K562 (cell line): ENCODE measurements around the gene CST4. TPM values are rescaled to one million over a fixed set of nuclear protein-coding genes. Genes with fewer than 3 reads are reported as not detected.
"Not testable (repeated sequence)": the region's sequence is repeated elsewhere in the genome, so short reads cannot be mapped to it uniquely, and the experiment has no call there.

ENCODE experiments used
- ATAC-seq: fragments of 200-7000 bp; cut with Tn5 transposase; 3 replicates; pipeline ENCODE4 v1.9.1; 2020; ENCODE audit warnings: moderate library complexity
- BruUV-seq: library from RNA; stranded (reverse); fragments of 400-500 nt; replicated peaks from 2 replicates; lab custom pipeline; 2021; lab: Mats Ljungman, UMichigan
- CTCF ChIA-PET: fragments of 300-600 bp; formaldehyde crosslinking; extraction: SDS; loops from one replicate; lab custom pipeline; 2021; ENCODE audit warnings: low intra/inter-chr PET ratio; lab: Yijun Ruan, JAX
- POLR2A ChIA-PET: fragments of 300-600, 350-650 bp; sonication (Branson Sonifier 250); formaldehyde crosslinking; extraction: SDS; loops from one replicate; lab custom pipeline; 2021; ENCODE audit warnings: antibody characterized with exemption, inconsistent platforms; lab: Yijun Ruan, JAX
- DNase-seq, 4 experiments: peaks; one replicate each; pipeline versions ENCODE4 v3.0.0 to v3.0.0-alpha.2; 2011 to 2018; ENCODE audit warnings: low spot score in 3 of 4, mixed read lengths in 3 of 4; ENCODE audit errors: extremely low read depth in 1 of 4
- FAIRE-seq: peaks from 2 replicates; lab custom pipeline; 2011; peaks lifted over from hg19 to GRCh38; lab: Jason Lieb, UNC
- H2AFZ ChIP-seq: 2 replicates; pipeline ENCODE4 v1.6.0; 2011; ENCODE audit warnings: low read depth, low read length, control low read depth, inconsistent platforms
- H3K27ac ChIP-seq: fragments of 200-600 bp; 3 replicates; pipeline ENCODE4 v1.8.0; 2011; ENCODE audit warnings: low read depth, mild to moderate bottlenecking, control low read depth, inconsistent platforms, low read length, moderate library complexity, mixed read lengths; ENCODE audit errors: extremely low read depth
- H3K27me3 ChIP-seq, 2 experiments: fragments of 300-600 bp in 1 of 2; 2 replicates in 1 of 2; 3 replicates in 1 of 2; pipeline versions ENCODE4 v1.6.0 to v1.8.0; 2011; ENCODE audit warnings: inconsistent platforms in 2 of 2, low read length in 2 of 2, mild to moderate bottlenecking in 1 of 2, mixed read lengths in 1 of 2, moderate library complexity in 1 of 2; ENCODE audit not compliant: control insufficient read depth in 2 of 2, insufficient read depth in 2 of 2
- H3K36me3 ChIP-seq: fragments of 300-600 bp; 3 replicates; pipeline ENCODE4 v1.8.0; 2011; ENCODE audit warnings: mild to moderate bottlenecking, low read length, inconsistent platforms; ENCODE audit not compliant: control insufficient read depth, insufficient read depth
- H3K4me1 ChIP-seq, 2 experiments: fragments of 200-600 bp in 1 of 2; replicated peaks in 1 of 2; 2 replicates in 1 of 2; 3 replicates in 1 of 2; pipeline versions ENCODE4 v1.5.1 to v1.8.0; 2011; ENCODE audit warnings: inconsistent platforms in 2 of 2, low read length in 2 of 2, mild to moderate bottlenecking in 1 of 2, mixed read lengths in 1 of 2, moderate library complexity in 1 of 2; ENCODE audit not compliant: control insufficient read depth in 2 of 2, insufficient read depth in 2 of 2
- H3K4me2 ChIP-seq: 2 replicates; pipeline ENCODE4 v1.6.1; 2011; ENCODE audit warnings: low read length, control low read depth, inconsistent platforms, mixed read lengths; ENCODE audit not compliant: insufficient read depth
- H3K4me3 ChIP-seq: fragments of 200-600 bp; sonication (generic), shearing (Covaris generic); 2 replicates; pipeline ENCODE4 v1.5.1; 2016; ENCODE audit warnings: control low read depth, inconsistent platforms
- H3K79me2 ChIP-seq: fragments of 200-600 bp; 3 replicates; pipeline ENCODE4 v1.8.0; 2011; ENCODE audit warnings: low read length, inconsistent platforms; ENCODE audit not compliant: control insufficient read depth, insufficient read depth
- H3K9ac ChIP-seq, 2 experiments: 2 replicates each; pipeline versions ENCODE4 v1.6.0 to v1.6.1; 2011; ENCODE audit warnings: low read depth in 2 of 2, low read length in 2 of 2, control low read depth in 1 of 2, inconsistent platforms in 1 of 2, mild to moderate bottlenecking in 1 of 2, mixed read lengths in 1 of 2; ENCODE audit not compliant: insufficient read depth in 1 of 2
- H3K9me1 ChIP-seq: one replicate; pipeline ENCODE4 v1.6.0; 2011; ENCODE audit warnings: inconsistent platforms, mild to moderate bottlenecking, low read length, moderate library complexity; ENCODE audit not compliant: control insufficient read depth, insufficient read depth
- H3K9me3 ChIP-seq: replicated peaks from 2 replicates; pipeline ENCODE4 v1.5.1; 2011; ENCODE audit warnings: low read depth, low read length, inconsistent platforms; ENCODE audit not compliant: control insufficient read depth, insufficient read depth
- H4K20me1 ChIP-seq: replicated peaks from 2 replicates; pipeline ENCODE4 v1.6.1; 2011; ENCODE audit warnings: low read length, inconsistent platforms, mixed read lengths; ENCODE audit not compliant: control insufficient read depth, insufficient read depth
- FOXM1 ChIP-seq, 2 experiments: fragments of 450-650 bp in 1 of 2; sonication (generic) in 1 of 2; formaldehyde crosslinking in 1 of 2; IDR thresholded peaks; 2 replicates each; pipeline versions ENCODE4 v1.6.1 to v1.9.0; 2017 to 2022; ENCODE audit warnings: low read depth in 2 of 2, mild to moderate bottlenecking in 2 of 2, missing genetic modification reagents in 1 of 2, moderate library complexity in 1 of 2
- GABPB1 ChIP-seq: sonication (generic); formaldehyde crosslinking; IDR thresholded peaks from 2 replicates; pipeline ENCODE4 v1.8.0; 2022; ENCODE audit warnings: mild to moderate bottlenecking, missing genetic modification reagents
- HES1 ChIP-seq: fragments of 450-650 bp; IDR thresholded peaks from 2 replicates; pipeline ENCODE4 v1.6.1; 2016; ENCODE audit warnings: low read depth, mild to moderate bottlenecking, moderate library complexity
- KDM4B ChIP-seq, 2 experiments: fragments of 450-650 bp in 1 of 2; sonication (generic) in 1 of 2; IDR thresholded peaks; 2 replicates each; pipeline ENCODE4 v1.6.1; 2016 to 2017; ENCODE audit warnings: borderline replicate concordance in 2 of 2, antibody characterized with exemption in 1 of 2, low read depth in 1 of 2, mild to moderate bottlenecking in 1 of 2
- SREBF1 ChIP-seq: fragments of 150-350 bp; IDR thresholded peaks from 2 replicates; pipeline ENCODE4 v1.6.1; 2014; ENCODE audit warnings: antibody characterized with exemption, low read depth, low read length, borderline replicate concordance
- ZNF121 ChIP-seq: sonication (generic); formaldehyde crosslinking; conservative IDR thresholded peaks from 2 replicates; pipeline ENCODE4 v1.8.0; 2022; ENCODE audit warnings: missing genetic modification reagents
- ZNF232 ChIP-seq: sonication (generic); formaldehyde crosslinking; IDR thresholded peaks from 2 replicates; pipeline ENCODE4 v1.8.0; 2022; ENCODE audit warnings: mild to moderate bottlenecking, missing genetic modification reagents
- WGBS: fragments of 100-300 bp; shearing (Covaris generic); methylation state at CpG from one replicate; pipeline ENCODE4 v1.1.6; 2016; ENCODE audit warnings: low coverage, mixed read lengths; ENCODE audit not compliant: insufficient coverage; ENCODE audit errors: missing lambda C conversion rate; 5-methylcytosine and 5-hydroxymethylcytosine counted together
- in situ Hi-C: fragments of 300-500 bp; cut with MboI; formaldehyde crosslinking; loops from 4 replicates; pipeline ENCODE4 v1.15.0; 2018; ENCODE audit warnings: inconsistent platforms, mixed read lengths
- intact Hi-C: fragments of 100-400 bp; cut with micrococcal nuclease; formaldehyde crosslinking; loops from 2 replicates; pipeline ENCODE4 v1.14.2; 2022
- polyA plus RNA-seq, 8 experiments: library from polyadenylated mRNA; depleted of rRNA in 4 of 8; stranded (reverse) in 5 of 8; unstranded in 3 of 8; fragments of >200 nt; fragmentation: Nextera tagmentation in 2 of 8; fragmentation: Illumina TruSeq in 1 of 8; extraction: Ambion mirVana in 2 of 8; extraction: Trizol in 1 of 8; gene quantifications; 2 replicates each; pipeline versions ENCODE4 v1.2.1 to v1.2.3, GENCODE V29; 2011 to 2014; ENCODE audit warnings: inconsistent platforms in 1 of 8, missing spikeins in 1 of 8
- total RNA-seq, 7 experiments: library from RNA; depleted of rRNA in 6 of 7; stranded (reverse); fragments of >200 nt in 6 of 7; fragmentation: Illumina TruSeq in 2 of 7; extraction: Trizol in 2 of 7; gene quantifications; 2 replicates each; pipeline versions ENCODE4 v1.2.1 to v1.2.3, GENCODE V29; 2011 to 2021; ENCODE audit warnings: low replicate concordance in 1 of 7
- TF ChIP-seq, protein P1 (sequence below), 2 experiments: fragments of 450-650 bp; IDR thresholded peaks; 2 replicates each; pipeline ENCODE4 v1.6.1; 2018; ENCODE audit warnings: mild to moderate bottlenecking in 2 of 2, low read depth in 1 of 2; ENCODE audit not compliant: partially characterized antibody in 2 of 2
- TF ChIP-seq, protein P2 (sequence below): fragments of 450-650 bp; formaldehyde crosslinking; IDR thresholded peaks from 2 replicates; pipeline ENCODE4 v1.4.0; 2020; ENCODE audit warnings: mild to moderate bottlenecking, moderate library complexity

Gene CST4
- total and polyA plus RNA-seq, 9 of the 15 experiments (the other 6 are each of a cell fraction or from before 2014, with no cell fraction given), result not detected

DNA sequence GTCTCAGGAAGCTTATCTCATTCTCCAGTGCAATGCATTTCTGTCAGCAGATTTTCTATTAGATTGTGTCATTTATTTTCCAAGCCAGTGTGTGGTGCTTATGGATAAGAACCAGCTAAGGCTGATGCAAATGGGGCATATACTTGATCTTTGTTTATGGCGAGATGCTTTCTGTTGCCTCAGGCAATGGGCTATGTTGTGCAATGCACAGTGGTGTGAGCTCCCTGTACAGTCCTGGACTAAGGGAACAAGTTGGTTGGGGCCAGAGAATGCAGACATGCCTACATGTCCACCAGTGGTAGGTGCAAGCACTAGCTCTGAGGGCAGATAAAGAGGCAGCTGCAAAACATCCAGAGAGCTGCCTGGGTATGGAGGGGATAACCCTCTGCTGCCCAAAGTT is 45.6 kb upstream of the CST4 start:
- ATAC-seq, POLR2A ChIA-PET, H3K9me1 ChIP-seq, DNase-seq, FAIRE-seq, H2AFZ ChIP-seq, H3K4me1 ChIP-seq, in situ Hi-C loops, H3K27me3 ChIP-seq, H3K79me2 ChIP-seq, H3K9ac ChIP-seq, BruUV-seq, H3K4me3 ChIP-seq, H3K4me2 ChIP-seq, H3K9me3 ChIP-seq, CTCF ChIA-PET, H4K20me1 ChIP-seq, H3K27ac ChIP-seq, H3K36me3 ChIP-seq, intact Hi-C loops: not testable (repeated sequence)
- no CpG with 5 or more reads among the region's 1 CpG for WGBS

DNA sequence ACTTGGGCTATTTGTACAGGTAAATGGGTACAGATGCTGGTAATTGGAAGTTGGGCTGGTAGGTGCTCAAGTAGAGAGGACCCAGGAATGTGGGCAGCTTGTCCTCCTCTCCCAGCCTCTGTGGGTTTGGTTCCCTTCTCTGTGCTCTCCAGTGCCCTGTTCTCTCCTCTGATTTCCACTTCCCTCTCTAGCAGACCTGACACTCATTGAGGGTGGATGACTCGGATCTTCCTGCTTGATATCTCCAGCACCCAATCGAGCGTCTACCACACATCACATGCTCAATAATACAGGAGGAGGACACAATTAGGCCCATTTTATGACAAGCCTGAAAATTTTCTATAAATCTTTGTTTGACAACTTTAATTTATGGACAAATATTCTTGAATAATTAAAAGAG is 38.2 kb upstream of the CST4 start:
- Histone ChIP-seq H3K9me1 (no peaks in the 10 kb centered on the region), H3K4me1 (no peaks in the 10 kb centered on the region), H3K27me3 (no peaks in the 10 kb centered on the region), H3K36me3 (no peaks in the 10 kb centered on the region), H3K4me2 (no peak overlapping the region), H4K20me1 (no peaks in the 10 kb centered on the region; the same call in 1 of the 2 replicates), H3K4me3 (no peak overlapping the region), H2AFZ (no peak overlapping the region), H3K9ac (no peak overlapping the region), H3K9me3 (no peaks in the 10 kb centered on the region), H3K79me2 (no peaks in the 10 kb centered on the region), H3K27ac (no peak overlapping the region)
- DNase-seq, result no peak
- CTCF ChIA-PET, result no interaction called here
- BruUV-seq, result no TSS peak
- 0% methylated on average over 3 of the region's 3 CpGs for WGBS
- FAIRE-seq, result no peak
- POLR2A ChIA-PET, result no interaction called here
- in situ Hi-C loops, result no loop called here
- intact Hi-C loops, result no loop called here
- no peak for ATAC-seq
- no peak for TF ChIP-seq HES1
- no peak for TF ChIP-seq KDM4B (IDR thresholded peaks at IDR 0.05; ENCODE audit: borderline replicate concordance in 2 of 2, low read depth in 1 of 2)
- TF ChIP-seq SREBF1, result no peak
- TF ChIP-seq ZNF232 (CRISPR knock-in tag), result no peak
- TF ChIP-seq, protein P1, sequence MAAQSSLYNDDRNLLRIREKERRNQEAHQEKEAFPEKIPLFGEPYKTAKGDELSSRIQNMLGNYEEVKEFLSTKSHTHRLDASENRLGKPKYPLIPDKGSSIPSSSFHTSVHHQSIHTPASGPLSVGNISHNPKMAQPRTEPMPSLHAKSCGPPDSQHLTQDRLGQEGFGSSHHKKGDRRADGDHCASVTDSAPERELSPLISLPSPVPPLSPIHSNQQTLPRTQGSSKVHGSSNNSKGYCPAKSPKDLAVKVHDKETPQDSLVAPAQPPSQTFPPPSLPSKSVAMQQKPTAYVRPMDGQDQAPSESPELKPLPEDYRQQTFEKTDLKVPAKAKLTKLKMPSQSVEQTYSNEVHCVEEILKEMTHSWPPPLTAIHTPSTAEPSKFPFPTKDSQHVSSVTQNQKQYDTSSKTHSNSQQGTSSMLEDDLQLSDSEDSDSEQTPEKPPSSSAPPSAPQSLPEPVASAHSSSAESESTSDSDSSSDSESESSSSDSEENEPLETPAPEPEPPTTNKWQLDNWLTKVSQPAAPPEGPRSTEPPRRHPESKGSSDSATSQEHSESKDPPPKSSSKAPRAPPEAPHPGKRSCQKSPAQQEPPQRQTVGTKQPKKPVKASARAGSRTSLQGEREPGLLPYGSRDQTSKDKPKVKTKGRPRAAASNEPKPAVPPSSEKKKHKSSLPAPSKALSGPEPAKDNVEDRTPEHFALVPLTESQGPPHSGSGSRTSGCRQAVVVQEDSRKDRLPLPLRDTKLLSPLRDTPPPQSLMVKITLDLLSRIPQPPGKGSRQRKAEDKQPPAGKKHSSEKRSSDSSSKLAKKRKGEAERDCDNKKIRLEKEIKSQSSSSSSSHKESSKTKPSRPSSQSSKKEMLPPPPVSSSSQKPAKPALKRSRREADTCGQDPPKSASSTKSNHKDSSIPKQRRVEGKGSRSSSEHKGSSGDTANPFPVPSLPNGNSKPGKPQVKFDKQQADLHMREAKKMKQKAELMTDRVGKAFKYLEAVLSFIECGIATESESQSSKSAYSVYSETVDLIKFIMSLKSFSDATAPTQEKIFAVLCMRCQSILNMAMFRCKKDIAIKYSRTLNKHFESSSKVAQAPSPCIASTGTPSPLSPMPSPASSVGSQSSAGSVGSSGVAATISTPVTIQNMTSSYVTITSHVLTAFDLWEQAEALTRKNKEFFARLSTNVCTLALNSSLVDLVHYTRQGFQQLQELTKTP (IDR thresholded peaks at IDR 0.05; ENCODE audit: low read depth in 1 of 2, partially characterized antibody in 2 of 2), result no peak
- no peak for TF ChIP-seq FOXM1 (IDR thresholded peaks at IDR 0.05; ENCODE audit: low read depth)
- no peak for TF ChIP-seq FOXM1 (CRISPR knock-in tag; IDR thresholded peaks at IDR 0.05; ENCODE audit: low read depth)
- no peak for TF ChIP-seq GABPB1 (CRISPR knock-in tag)
- no peak for TF ChIP-seq ZNF121 (CRISPR knock-in tag)
- TF ChIP-seq, protein P2, sequence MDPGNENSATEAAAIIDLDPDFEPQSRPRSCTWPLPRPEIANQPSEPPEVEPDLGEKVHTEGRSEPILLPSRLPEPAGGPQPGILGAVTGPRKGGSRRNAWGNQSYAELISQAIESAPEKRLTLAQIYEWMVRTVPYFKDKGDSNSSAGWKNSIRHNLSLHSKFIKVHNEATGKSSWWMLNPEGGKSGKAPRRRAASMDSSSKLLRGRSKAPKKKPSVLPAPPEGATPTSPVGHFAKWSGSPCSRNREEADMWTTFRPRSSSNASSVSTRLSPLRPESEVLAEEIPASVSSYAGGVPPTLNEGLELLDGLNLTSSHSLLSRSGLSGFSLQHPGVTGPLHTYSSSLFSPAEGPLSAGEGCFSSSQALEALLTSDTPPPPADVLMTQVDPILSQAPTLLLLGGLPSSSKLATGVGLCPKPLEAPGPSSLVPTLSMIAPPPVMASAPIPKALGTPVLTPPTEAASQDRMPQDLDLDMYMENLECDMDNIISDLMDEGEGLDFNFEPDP (CRISPR knock-in tag), result no peak
